Measurements from ENCODE around the gene RNU1-4.
"Not testable (repeated sequence)": the region's sequence is repeated elsewhere in the genome, so short reads cannot be mapped to it uniquely, and the experiment has no call there.

DNA sequence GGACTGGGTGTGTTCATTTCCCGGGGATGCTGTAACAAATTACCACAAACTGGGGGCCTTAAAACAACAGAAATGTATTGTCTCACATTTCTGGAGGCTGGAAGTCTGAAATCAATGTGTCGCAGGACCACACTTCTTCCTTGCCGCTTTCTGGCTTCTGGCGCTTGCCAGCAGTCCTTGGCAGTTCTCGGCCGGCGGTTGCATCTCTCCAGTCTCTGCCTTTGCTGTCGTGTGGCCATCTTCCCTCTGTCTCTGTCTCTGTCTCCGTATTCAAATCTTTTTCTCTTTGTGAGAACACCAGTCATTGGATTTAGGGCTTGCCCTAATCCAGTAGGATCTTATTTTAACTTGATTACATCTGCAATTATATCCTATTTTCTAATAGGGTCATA, 32.9 kb downstream of the RNU1-4 start:
- TF ChIP-seq, protein P1, sequence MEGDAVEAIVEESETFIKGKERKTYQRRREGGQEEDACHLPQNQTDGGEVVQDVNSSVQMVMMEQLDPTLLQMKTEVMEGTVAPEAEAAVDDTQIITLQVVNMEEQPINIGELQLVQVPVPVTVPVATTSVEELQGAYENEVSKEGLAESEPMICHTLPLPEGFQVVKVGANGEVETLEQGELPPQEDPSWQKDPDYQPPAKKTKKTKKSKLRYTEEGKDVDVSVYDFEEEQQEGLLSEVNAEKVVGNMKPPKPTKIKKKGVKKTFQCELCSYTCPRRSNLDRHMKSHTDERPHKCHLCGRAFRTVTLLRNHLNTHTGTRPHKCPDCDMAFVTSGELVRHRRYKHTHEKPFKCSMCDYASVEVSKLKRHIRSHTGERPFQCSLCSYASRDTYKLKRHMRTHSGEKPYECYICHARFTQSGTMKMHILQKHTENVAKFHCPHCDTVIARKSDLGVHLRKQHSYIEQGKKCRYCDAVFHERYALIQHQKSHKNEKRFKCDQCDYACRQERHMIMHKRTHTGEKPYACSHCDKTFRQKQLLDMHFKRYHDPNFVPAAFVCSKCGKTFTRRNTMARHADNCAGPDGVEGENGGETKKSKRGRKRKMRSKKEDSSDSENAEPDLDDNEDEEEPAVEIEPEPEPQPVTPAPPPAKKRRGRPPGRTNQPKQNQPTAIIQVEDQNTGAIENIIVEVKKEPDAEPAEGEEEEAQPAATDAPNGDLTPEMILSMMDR (conservative IDR thresholded peaks at IDR 0.05; ENCODE audit: low read length): not testable (repeated sequence)
- TF ChIP-seq EZH2phosphoT487 (IDR thresholded peaks at IDR 0.05; ENCODE audit: borderline replicate concordance): not testable (repeated sequence)
